H1 (cell line): ENCODE results near the gene THADA. TPM values are rescaled to one million over a fixed set of nuclear protein-coding genes. Genes with fewer than 3 reads are reported as not detected.

Source experiments
- CTCF ChIA-PET: fragments of 300-600 bp; sonication (Branson Sonifier 250); formaldehyde crosslinking; loops from one replicate; lab custom pipeline; 2021; ENCODE audit not compliant: partially characterized antibody; lab: Charles Lee
- POLR2A ChIA-PET: fragments of 300-600 bp; sonication (Branson Sonifier 250); formaldehyde crosslinking; loops from one replicate; lab custom pipeline; 2021; ENCODE audit warnings: inconsistent platforms; ENCODE audit not compliant: partially characterized antibody; lab: Charles Lee
- DNase-seq, 2 experiments: peaks; one replicate each; pipeline versions ENCODE4 v3.0.0 to v3.0.0-alpha.2; 2010 to 2022; ENCODE audit warnings: low spot score in 2 of 2, low read depth in 1 of 2, mixed read lengths in 1 of 2
- FAIRE-seq: peaks from 2 replicates; lab custom pipeline; 2011; peaks lifted over from hg19 to GRCh38; lab: Jason Lieb, UNC
- H2AFZ ChIP-seq: 2 replicates; pipeline ENCODE4 v1.8.1; 2012; ENCODE audit warnings: low read length, inconsistent platforms
- H2AK5ac ChIP-seq: 2 replicates; pipeline ENCODE4 v1.6.1; 2013; ENCODE audit warnings: low read depth, low read length
- H2BK120ac ChIP-seq: replicated peaks from 2 replicates; pipeline ENCODE3; 2013; ENCODE audit warnings: low read depth, low read length, inconsistent platforms
- H2BK12ac ChIP-seq: 2 replicates; pipeline ENCODE4 v1.6.1; 2013; ENCODE audit warnings: low read depth, low read length
- H2BK15ac ChIP-seq: 2 replicates; pipeline ENCODE4 v1.6.1; 2013; ENCODE audit warnings: low read length
- H2BK20ac ChIP-seq: 2 replicates; pipeline ENCODE4 v1.6.1; 2013; ENCODE audit warnings: low read length
- H2BK5ac ChIP-seq: 2 replicates; pipeline ENCODE4 v1.6.1; 2013; ENCODE audit warnings: low read depth, low read length
- H3K14ac ChIP-seq: 2 replicates; pipeline ENCODE4 v1.6.1; 2013; ENCODE audit warnings: inconsistent platforms; ENCODE audit not compliant: insufficient read length
- H3K18ac ChIP-seq: 2 replicates; pipeline ENCODE4 v1.6.1; 2013; ENCODE audit warnings: low read length; ENCODE audit errors: extremely low read depth
- H3K23ac ChIP-seq: 2 replicates; pipeline ENCODE4 v1.6.1; 2013; ENCODE audit warnings: inconsistent platforms; ENCODE audit not compliant: insufficient read length
- H3K23me2 ChIP-seq: 2 replicates; pipeline ENCODE4 v1.6.1; 2013; ENCODE audit warnings: low read depth, low read length
- H3K27ac ChIP-seq: 2 replicates; pipeline ENCODE4 v1.6.1; 2011; ENCODE audit warnings: low read depth, low read length, inconsistent platforms
- H3K27me3 ChIP-seq, 4 experiments: replicated peaks in 1 of 4; 1 replicate in 1 of 4; 2 replicates in 3 of 4; pipeline versions ENCODE4 v1.6.1 to v1.8.1; 2011 to 2013; ENCODE audit warnings: low read length in 3 of 4, mild to moderate bottlenecking in 3 of 4, inconsistent platforms in 2 of 4, mixed read lengths in 2 of 4, moderate library complexity in 1 of 4; ENCODE audit not compliant: control insufficient read depth in 3 of 4, insufficient read depth in 3 of 4; ENCODE audit errors: extremely low read depth in 1 of 4
- H3K36me3 ChIP-seq, 4 experiments: 2 replicates each; pipeline versions ENCODE4 v1.6.1 to v1.8.1; 2011 to 2013; ENCODE audit warnings: mild to moderate bottlenecking in 4 of 4, low read length in 3 of 4, moderate library complexity in 2 of 4, control low read depth in 1 of 4, inconsistent platforms in 1 of 4; ENCODE audit not compliant: insufficient read depth in 4 of 4, control insufficient read depth in 2 of 4
- H3K4ac ChIP-seq: replicated peaks from 2 replicates; pipeline ENCODE3; 2013; ENCODE audit warnings: low read length, low read depth, mixed read lengths, inconsistent platforms; ENCODE audit not compliant: insufficient read length
- H3K4me1 ChIP-seq, 4 experiments: replicated peaks in 1 of 4; 1 replicate in 1 of 4; 2 replicates in 3 of 4; pipeline versions ENCODE4 v1.6.1 to v1.8.1; 2011 to 2013; ENCODE audit warnings: low read length in 3 of 4, inconsistent platforms in 2 of 4, mixed read lengths in 1 of 4; ENCODE audit not compliant: insufficient read depth in 4 of 4, control insufficient read depth in 3 of 4
- H3K4me2 ChIP-seq, 2 experiments: 2 replicates each; pipeline versions ENCODE4 v1.6.1 to v1.8.1; 2011 to 2013; ENCODE audit warnings: low read depth in 2 of 2, low read length in 2 of 2, control low read depth in 1 of 2, inconsistent platforms in 1 of 2, mild to moderate bottlenecking in 1 of 2; ENCODE audit not compliant: insufficient read depth in 1 of 2
- H3K4me3 ChIP-seq, 4 experiments: fragments of 200-600, 300-600 bp in 1 of 4; sonication (generic), shearing (Covaris generic), sonication (Bioruptor Twin) in 1 of 4; 2 replicates each; pipeline versions ENCODE4 v1.5.1 to v1.8.1; 2011 to 2016; ENCODE audit warnings: low read length in 4 of 4, low read depth in 3 of 4, control low read depth in 2 of 4, inconsistent platforms in 2 of 4, mild to moderate bottlenecking in 2 of 4, mixed read lengths in 1 of 4, moderate library complexity in 1 of 4; ENCODE audit not compliant: insufficient read depth in 2 of 4; ENCODE audit errors: extremely low read depth in 1 of 4
- H3K56ac ChIP-seq: replicated peaks from 2 replicates; pipeline ENCODE3; 2013; ENCODE audit warnings: low read depth, mild to moderate bottlenecking, mixed read lengths, low read length, inconsistent platforms; ENCODE audit not compliant: insufficient read length
- H3K79me1 ChIP-seq: 2 replicates; pipeline ENCODE4 v1.6.1; 2013; ENCODE audit warnings: low read depth, low read length, control low read depth
- H3K79me2 ChIP-seq, 2 experiments: 2 replicates each; pipeline versions ENCODE4 v1.6.1 to v1.8.1; 2012 to 2013; ENCODE audit warnings: low read length in 2 of 2, mild to moderate bottlenecking in 2 of 2, inconsistent platforms in 1 of 2; ENCODE audit not compliant: insufficient read depth in 2 of 2, control insufficient read depth in 1 of 2
- H3K9ac ChIP-seq, 4 experiments: replicated peaks in 1 of 4; 1 replicate in 1 of 4; 2 replicates in 3 of 4; pipeline versions ENCODE4 v1.6.1 to v1.8.1; 2011 to 2013; ENCODE audit warnings: low read depth in 3 of 4, low read length in 3 of 4, control low read depth in 2 of 4, mild to moderate bottlenecking in 2 of 4, moderate library complexity in 2 of 4, inconsistent platforms in 1 of 4; ENCODE audit errors: extremely low read depth in 1 of 4
- H3K9me3 ChIP-seq, 2 experiments: 2 replicates each; pipeline versions ENCODE4 v1.6.1 to v1.8.1; 2012 to 2013; ENCODE audit warnings: mild to moderate bottlenecking in 2 of 2, moderate library complexity in 2 of 2, control low read depth in 1 of 2, inconsistent platforms in 1 of 2, low read depth in 1 of 2, low read length in 1 of 2, mixed read lengths in 1 of 2; ENCODE audit not compliant: insufficient read depth in 2 of 2
- H4K20me1 ChIP-seq, 2 experiments: replicated peaks in 1 of 2; 2 replicates each; pipeline versions ENCODE3 to v1.8.1; 2011 to 2013; ENCODE audit warnings: inconsistent platforms in 2 of 2, low read length in 2 of 2, mild to moderate bottlenecking in 1 of 2; ENCODE audit not compliant: insufficient read depth in 2 of 2, control insufficient read depth in 1 of 2
- H4K5ac ChIP-seq: 2 replicates; pipeline ENCODE4 v1.6.1; 2013; ENCODE audit warnings: low read length, low read depth, mixed read lengths, inconsistent platforms; ENCODE audit not compliant: insufficient read length
- H4K8ac ChIP-seq: 2 replicates; pipeline ENCODE4 v1.8.0; 2013; ENCODE audit warnings: mild to moderate bottlenecking, moderate library complexity, low read length, inconsistent platforms; ENCODE audit not compliant: insufficient read depth; ENCODE audit errors: extremely low read depth
- H4K91ac ChIP-seq: replicated peaks from 2 replicates; pipeline ENCODE3; 2013; ENCODE audit warnings: low read length, mixed read lengths, inconsistent platforms; ENCODE audit not compliant: insufficient read length
- CHD1 ChIP-seq: IDR thresholded peaks from 2 replicates; pipeline ENCODE4 v1.6.1; 2012; ENCODE audit warnings: low read depth, low read length, improper control_type of control experiment
- CTBP2 ChIP-seq: IDR thresholded peaks from 2 replicates; pipeline ENCODE4 v1.7.0; 2011; ENCODE audit warnings: borderline replicate concordance, mild to moderate bottlenecking, moderate library complexity, mixed read lengths, low read length; ENCODE audit not compliant: insufficient read depth, insufficient read length
- FOSL1 ChIP-seq: IDR thresholded peaks from 2 replicates; pipeline ENCODE4 v1.6.1; 2011; ENCODE audit warnings: mild to moderate bottlenecking, low read depth, low read length, moderate library complexity; ENCODE audit not compliant: insufficient read depth
- JUND ChIP-seq: IDR thresholded peaks from 2 replicates; pipeline ENCODE4 v1.6.1; 2011; ENCODE audit warnings: mild to moderate bottlenecking, improper control_type of control experiment, low read length
- KDM1A ChIP-seq: fragments of 200-600, 300-600 bp; sonication (generic); IDR thresholded peaks from 2 replicates; pipeline ENCODE4 v1.7.1; 2016; ENCODE audit warnings: mild to moderate bottlenecking, low read length, borderline replicate concordance
- POU5F1 ChIP-seq: IDR thresholded peaks from 2 replicates; pipeline ENCODE4 v1.6.1; 2011; ENCODE audit warnings: low read depth, mild to moderate bottlenecking, low read length, moderate library complexity
- SAP30 ChIP-seq: fragments of 300-600 bp; sonication (generic); IDR thresholded peaks from 2 replicates; pipeline ENCODE4 v1.7.1; 2012; ENCODE audit warnings: low read length, moderate library complexity, mild to moderate bottlenecking, inconsistent platforms; ENCODE audit not compliant: insufficient read depth, insufficient replicate concordance
- SP1 ChIP-seq: IDR thresholded peaks from 2 replicates; pipeline ENCODE4 v1.6.1; 2011; ENCODE audit warnings: low read depth, low read length
- SRF ChIP-seq: IDR thresholded peaks from 2 replicates; pipeline ENCODE4 v1.6.1; 2011; ENCODE audit warnings: mild to moderate bottlenecking, low read depth, low read length, moderate library complexity
- TBP ChIP-seq: IDR thresholded peaks from 2 replicates; pipeline ENCODE4 v1.6.1; 2011; ENCODE audit warnings: low read depth, low read length, improper control_type of control experiment
- ZNF274 ChIP-seq: IDR thresholded peaks from 2 replicates; pipeline ENCODE4 v1.7.0; 2012; ENCODE audit warnings: low read length, borderline replicate concordance; ENCODE audit errors: extremely low read depth
- WGBS, 2 experiments: shearing (Covaris generic) in 1 of 2; methylation state at CpG; one replicate each; pipeline versions ENCODE4 v1.1.6 to v1.1.7; 2013 to 2015; ENCODE audit warnings: low lambda C conversion rate in 2 of 2, mixed read lengths in 2 of 2, inconsistent platforms in 1 of 2, low coverage in 1 of 2, missing lambda C conversion rate in 1 of 2; ENCODE audit not compliant: insufficient replicate concordance in 2 of 2, insufficient coverage in 1 of 2, insufficient read length in 1 of 2; ENCODE audit errors: extremely low coverage in 1 of 2, missing lambda C conversion rate in 1 of 2; 5-methylcytosine and 5-hydroxymethylcytosine counted together
- polyA plus RNA-seq, 7 experiments: library from polyadenylated mRNA; depleted of rRNA in 3 of 7; stranded (reverse) in 5 of 7; unstranded in 2 of 7; fragments of >200 nt in 5 of 7; fragments of 200-250 nt in 2 of 7; gene quantifications; 1 replicate in 5 of 7; 2 replicates in 1 of 7; 4 replicates in 1 of 7; pipeline versions ENCODE4 v1.2.1 to v1.2.3, GENCODE V29; 2011 to 2013; ENCODE audit warnings: missing spikeins in 2 of 7, mixed read lengths in 2 of 7
- total RNA-seq: library from RNA; stranded (reverse); fragmentation: NEBNext Ultra II Directional; extraction: Animal tissue kit (Norgen Biotek cat#: 25700); gene quantifications from 2 replicates; pipeline ENCODE4 v1.2.1, GENCODE V29; 2021

The THADA gene
- total and polyA plus RNA-seq, 2 of the 8 experiments (the other 6 are each of a cell fraction or from before 2014, with no cell fraction given), result 22.4 to 26.8 TPM

DNA sequence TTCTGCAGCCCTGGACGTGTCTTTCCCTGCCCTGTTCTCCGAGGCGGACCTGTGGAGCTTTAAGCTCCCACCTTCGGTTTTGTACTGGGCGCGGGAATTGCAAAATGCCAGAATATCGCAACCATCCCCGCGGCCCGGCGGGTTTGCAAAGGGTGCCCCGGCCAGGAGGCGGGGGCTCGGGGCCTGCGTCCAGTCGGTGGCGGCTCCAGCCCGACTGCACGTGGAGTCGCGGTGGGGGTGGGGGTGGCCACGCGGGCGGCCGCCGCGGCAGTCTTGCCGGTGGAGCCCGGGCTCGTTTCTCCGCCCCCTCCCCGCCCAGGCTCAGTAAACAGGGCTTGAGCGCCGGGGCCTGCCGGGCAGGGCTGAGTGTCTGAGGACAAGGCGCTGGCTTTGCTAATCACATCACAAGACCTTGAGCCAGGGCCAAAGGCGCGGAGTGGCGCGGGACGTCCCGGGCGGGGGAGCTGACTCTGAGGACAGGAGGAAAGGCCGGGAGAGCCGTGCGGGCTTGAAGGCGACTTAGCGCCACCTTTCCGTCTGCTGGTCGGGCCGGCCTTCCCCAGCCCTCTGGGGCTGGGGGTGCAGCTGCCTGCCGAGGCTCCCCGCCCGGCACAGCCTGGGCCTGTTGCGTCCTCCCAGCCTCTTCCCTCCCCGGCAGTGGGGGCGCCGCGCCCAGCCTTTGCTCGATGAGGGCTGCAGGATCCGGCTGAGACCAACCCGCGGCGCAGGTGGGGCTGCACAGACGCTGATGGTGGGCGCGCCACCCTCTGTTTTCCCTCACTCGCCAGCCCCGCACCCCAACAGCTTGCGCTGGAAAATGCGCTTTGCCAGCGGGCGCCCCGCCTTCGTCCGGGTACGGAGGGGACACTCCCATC is 368.6 kb downstream of the THADA start:
- Histone ChIP-seq H3K79me2 (peaks cover 17 to 53% of the 10 kb centered on the region in 2 experiments), H3K23ac (no peak overlapping the region), H4K8ac (peak overlapping the region; percentile 98), H3K79me1 (no peaks in the 10 kb centered on the region), H3K4me2 (peak overlapping the region; percentile 80 to 81), H3K36me3 (peaks cover 2 to 33% (median 17%) of the 10 kb centered on the region in 4 experiments; a peak in 6 of 8 replicates), H4K5ac (peak overlapping the region; percentile 92), H3K4me3 (peak overlapping the region; percentile 76 to 88 (median 85)), H4K91ac (peak overlapping the region; percentile 86), H3K4ac (peak overlapping the region; percentile 75), H2BK12ac (0 out of 2 replicates have a peak overlapping the region, but pooled peaks have one; percentile 27), H2AK5ac (no peak overlapping the region), H2BK120ac (peak overlapping the region; percentile 80), H3K9me3 (no peaks in the 10 kb centered on the region), H2BK20ac (no peak overlapping the region), H3K23me2 (peaks cover 3% of the 10 kb centered on the region), H3K4me1 (peaks cover 5 to 16% (median 10%) of the 10 kb centered on the region in 4 experiments; a peak in 5 of 7 replicates), H3K9ac (peak overlapping the region; percentile 22 to 86 (median 82)), H3K56ac (peak overlapping the region; percentile 98), H3K18ac (peak overlapping the region; percentile 98), H2BK5ac (peak overlapping the region; percentile 93), H2BK15ac (no peak overlapping the region), H3K14ac (no peak overlapping the region), H3K27ac (peak overlapping the region; percentile 95), H3K27me3 (no peaks in the 10 kb centered on the region), H4K20me1 (peaks cover 11% of the 10 kb centered on the region in 2 experiments), H2AFZ (no peak overlapping the region)
- FAIRE-seq (no peak), DNase-seq (peak in 1 of 2 experiments; percentile 85)
- 1% methylated on average over 49 of the region's 77 CpGs; no CpG with 5 or more reads in 1 of the 2 experiments for WGBS, 2 experiments
- ChIA-PET POLR2A (interaction anchor here (0.6 to 2.5 kb wide), 20 partner anchors 8 to 448 kb away, joined by 3 to 32 read pairs (median 4); no protein-coding TSS in a partner anchor), CTCF (interaction anchor here (0.7 to 7.4 kb wide), 34 partner anchors 12 to 398 kb away, joined by 3 to 101 read pairs (median 8); no protein-coding TSS in a partner anchor)
- TF ChIP-seq FOSL1, result no peak
- TF ChIP-seq SRF, result no peak
- no peak for TF ChIP-seq ZNF274
- no peak for TF ChIP-seq KDM1A
- TF ChIP-seq SP1, result no peak
- TF ChIP-seq CHD1, result no peak
- TF ChIP-seq POU5F1, result no peak
- no peak for TF ChIP-seq SAP30
- TF ChIP-seq CTBP2, result no peak
- TF ChIP-seq TBP, result 0 out of 2 replicates have a peak, but pooled peaks have one; percentile 7
- 0 out of 2 replicates have a peak, but pooled peaks have one; percentile 17 for TF ChIP-seq JUND
